NAMALWA (cell line): ENCODE results near the gene SHISA9.

Experiments
- DNase-seq: peaks from one replicate; pipeline ENCODE4 v3.0.0-alpha.2; 2015; ENCODE audit warnings: low spot score

Gene SHISA9

GRCh38 chr16:13077816-13078215, 176.4 kb downstream of the SHISA9 start:
- DNase-seq, result no peak

GRCh38 chr16:13080531-13080930, 179.1 kb downstream of the SHISA9 start:
- DNase-seq, result no peak

GRCh38 chr16:13081825-13082331, 180.5 kb downstream of the SHISA9 start:
- no peak for DNase-seq

DNA sequence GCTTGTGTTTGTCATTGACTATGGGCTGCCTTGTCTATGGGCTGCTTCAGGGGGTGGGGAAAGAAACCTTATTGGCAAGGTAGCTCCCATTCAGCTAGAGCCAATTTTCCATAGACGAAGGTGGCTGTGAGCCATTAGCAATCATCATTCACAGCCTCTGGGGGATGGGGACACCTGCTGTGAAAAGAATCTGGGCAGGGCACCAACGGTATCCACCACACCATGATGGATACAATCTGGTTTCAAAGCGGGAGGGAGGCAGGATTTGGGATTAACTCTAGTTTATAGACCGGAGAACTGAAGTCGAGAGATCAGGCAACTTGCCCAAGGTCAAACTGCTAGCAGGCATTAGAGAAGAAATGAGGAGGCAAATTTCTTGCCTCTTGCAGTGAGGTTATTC, 182.3 kb downstream of the SHISA9 start:
- DNase-seq, result no peak

- no peak for DNase-seq
Measured at GRCh38 chr16:13084331-13084730, 182.9 kb downstream of the SHISA9 start.

DNA sequence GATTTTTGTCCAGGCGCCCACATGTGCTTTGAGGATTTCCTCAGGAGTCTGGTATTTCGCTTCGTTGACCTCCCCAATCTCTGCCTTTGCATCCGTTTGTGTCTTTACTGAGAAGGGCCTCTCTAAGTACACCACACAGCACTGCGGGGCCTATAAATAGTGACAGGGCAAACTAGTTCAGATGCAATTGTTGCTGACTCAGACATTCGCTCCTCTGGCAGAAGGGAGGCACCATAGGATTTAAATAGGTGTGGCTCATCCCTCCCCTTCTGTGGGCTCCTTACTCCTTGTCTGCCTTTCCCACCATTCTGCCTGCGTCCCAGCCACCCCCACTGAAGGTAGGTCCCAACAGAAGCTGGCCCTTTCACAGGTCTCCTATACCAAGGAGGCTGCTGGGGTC, 192.3 kb downstream of the SHISA9 start:
- no peak for DNase-seq

DNA sequence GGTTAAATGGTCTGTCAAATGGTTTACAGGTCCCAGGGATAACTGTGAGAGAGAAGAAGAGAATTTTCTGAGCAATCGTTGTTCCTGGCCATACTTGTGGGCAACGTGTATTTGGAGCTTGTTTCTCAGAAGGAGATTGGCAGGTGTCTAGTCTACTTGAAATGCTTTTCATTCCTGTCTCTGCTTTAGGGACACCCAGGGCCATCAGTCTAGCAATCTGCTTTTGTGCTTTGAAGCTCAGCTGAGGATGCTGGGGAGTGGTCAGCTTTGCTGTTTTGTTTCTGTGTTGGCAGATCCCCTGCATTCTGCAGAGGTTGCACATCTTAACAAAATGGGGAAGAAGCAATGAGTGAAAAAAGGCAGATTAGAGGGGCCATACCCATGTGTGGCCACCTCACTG, 193.7 kb downstream of the SHISA9 start:
- no peak for DNase-seq

GRCh38 chr16:13098536-13098935, 197.1 kb downstream of the SHISA9 start:
- DNase-seq, result no peak

GRCh38 chr16:13099822-13100221, 198.4 kb downstream of the SHISA9 start:
- no peak for DNase-seq

- no peak for DNase-seq
Measured at GRCh38 chr16:13100970-13101369, 199.6 kb downstream of the SHISA9 start.

GRCh38 chr16:13101828-13102227, 200.4 kb downstream of the SHISA9 start:
- DNase-seq, result no peak

DNA sequence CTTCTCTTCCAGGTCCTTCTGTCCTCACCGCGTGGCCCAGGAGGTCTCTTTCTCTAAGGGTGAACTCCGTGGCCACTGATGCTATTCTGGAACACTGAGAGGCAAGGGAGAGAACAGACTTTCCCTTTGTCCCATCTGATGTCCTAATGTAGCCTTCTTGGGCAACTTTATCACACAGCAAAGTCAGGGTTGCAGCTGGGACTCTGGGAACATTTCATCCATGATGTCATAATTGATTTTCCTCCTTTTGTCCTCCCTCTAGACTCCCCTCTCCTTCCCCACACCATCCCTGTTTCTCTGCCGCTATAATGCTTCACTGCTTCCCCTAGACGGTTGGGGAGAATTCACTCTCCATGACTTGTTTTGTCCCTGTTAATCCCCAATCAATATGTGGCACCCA, 201.0 kb downstream of the SHISA9 start:
- no peak for DNase-seq

DNA sequence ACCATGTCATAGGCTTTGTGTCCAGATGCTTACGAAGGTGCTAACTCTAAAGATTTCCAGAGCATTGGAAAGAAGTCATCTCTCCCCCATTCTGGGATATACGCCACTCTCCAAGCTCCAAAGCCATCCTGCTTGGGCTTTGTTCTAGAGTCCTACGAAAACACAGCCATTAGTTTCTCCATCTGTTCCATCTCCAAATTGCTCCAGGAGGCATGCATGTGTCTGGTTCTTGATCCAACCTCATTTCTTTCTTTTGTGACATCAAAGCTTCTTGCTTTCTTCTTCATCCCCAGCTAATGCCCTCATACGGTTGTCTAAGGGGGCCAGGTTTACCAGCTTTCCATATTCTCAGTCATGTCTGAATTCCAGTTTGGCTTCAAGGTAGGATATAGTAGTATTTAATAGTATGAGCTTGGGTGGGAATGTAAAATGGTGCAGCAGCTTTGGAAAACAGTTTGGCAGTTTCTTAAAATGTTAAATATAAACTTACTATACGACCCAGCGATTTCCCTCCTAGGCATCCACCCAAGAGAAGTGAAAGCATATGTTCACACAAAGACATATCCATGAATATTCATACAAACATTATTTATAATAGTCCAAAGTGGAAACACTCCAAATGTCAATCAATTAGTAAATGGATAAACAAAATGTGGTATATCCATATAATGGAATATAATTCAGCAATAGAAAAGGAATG, 202.6 kb downstream of the SHISA9 start:
- DNase-seq, result no peak

GRCh38 chr16:13104772-13105171, 203.4 kb downstream of the SHISA9 start:
- no peak for DNase-seq

DNA sequence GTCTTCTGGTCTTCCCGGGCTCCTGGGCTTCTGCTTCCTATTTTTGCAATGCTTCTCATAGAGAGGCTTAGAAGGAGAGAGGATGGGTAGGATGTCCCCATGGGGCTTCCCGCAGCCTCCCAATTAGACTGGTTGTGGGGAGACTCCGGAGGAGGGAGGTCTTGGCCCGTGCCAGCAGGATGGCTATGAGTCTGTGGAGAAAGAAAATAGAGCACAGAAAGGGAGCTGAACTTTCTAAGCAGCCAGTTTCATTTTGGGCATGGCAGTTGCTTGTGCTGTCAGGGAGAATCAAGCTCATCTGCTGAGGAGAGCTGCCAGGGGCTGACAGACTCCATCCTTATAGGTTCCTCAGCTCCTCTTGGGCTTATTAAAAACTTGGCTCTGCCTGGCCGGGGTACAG, 204.0 kb downstream of the SHISA9 start:
- DNase-seq, result no peak

DNA sequence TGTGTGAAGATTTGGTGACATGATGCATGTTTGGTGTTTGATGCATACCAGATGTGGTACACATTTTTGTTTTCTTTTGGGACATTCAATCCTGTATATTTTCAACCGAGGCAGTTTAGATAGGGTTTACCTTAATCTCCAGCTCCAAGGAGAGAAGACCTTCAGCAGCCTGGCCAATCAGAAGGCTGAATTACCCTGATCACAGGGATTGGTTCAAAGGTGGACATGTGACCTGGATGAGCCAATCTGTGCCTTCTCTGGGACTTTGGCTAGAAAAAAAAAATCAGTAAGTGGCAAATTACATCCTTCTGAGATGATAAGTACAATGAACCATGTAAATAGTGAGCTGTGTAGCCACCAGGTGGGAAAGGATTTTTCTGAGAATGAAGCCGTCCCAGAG, 205.1 kb downstream of the SHISA9 start:
- no peak for DNase-seq

DNA sequence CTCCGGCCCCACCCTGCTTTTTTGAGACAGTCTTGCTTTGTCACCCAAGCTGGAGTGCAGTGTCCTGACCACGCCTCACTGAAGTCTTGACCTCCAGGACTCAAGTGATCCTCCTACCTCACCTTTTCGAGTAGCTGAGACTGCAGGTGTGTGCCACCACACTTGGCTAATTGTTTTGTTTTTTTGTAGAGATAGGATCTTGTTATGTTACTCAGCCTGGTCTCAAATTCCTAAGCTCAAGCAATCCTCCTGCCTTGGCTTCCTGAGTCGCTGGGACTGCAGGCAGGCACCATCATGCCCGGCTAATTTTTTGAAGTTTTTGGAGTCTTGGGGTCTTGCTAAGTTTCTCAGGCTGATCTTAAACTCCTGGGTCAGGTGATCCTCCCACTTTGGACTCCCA, 206.7 kb downstream of the SHISA9 start:
- DNase-seq, result no peak

- DNase-seq, result no peak
Measured at GRCh38 chr16:13109171-13109570, 207.8 kb downstream of the SHISA9 start.

DNA sequence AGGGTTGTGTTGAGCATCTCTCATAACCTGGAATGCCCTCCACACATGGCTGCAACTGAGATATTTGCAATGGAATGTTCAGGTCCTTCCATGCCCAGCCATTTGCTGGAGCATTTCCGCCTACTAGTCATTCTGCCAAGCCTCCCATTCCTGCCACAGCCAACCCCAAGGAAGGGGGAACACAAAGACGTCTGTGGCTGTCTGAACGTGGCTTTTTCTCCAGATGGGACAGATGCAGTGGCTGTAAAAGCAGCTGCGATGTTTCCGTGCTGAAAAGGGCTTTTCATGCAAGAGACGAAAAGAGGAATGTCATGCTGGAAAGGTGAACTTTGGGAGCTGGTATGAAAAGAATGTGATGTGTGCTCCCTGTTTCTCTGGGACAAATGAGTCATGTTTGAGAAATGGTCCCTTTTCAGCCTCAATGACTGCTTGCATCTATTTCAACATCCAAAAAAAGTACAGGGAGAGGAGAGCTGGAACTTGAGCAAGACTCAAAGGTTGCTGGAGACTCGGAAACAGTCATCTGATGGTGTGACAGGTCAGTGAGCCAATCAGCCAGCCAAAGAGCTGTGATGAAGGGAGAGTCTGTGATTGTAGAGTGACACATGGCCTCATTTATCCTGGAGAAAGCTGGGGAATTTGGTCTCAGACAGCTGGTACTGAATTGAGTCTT, 208.9 kb downstream of the SHISA9 start:
- DNase-seq, result no peak

DNA sequence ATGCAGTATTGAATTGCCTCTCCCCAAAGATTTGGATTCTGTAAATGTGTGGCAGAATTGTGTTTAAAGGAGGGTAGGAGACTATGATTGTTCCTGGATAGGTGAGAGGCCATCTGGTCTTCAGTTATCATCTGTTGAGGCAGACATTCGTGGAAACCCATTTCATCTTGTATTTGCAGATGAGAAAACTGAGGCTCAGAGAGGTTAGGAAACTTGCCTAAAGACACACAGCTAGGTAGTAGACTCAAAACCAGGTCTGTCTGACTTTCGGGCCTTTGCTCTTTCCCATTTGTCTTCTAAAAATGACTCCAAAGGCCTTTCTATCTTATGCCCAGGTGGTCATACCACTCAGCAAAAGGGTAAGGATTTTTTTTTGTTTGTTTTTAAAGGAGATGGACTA, 210.3 kb downstream of the SHISA9 start:
- no peak for DNase-seq

- DNase-seq, result no peak
Measured at GRCh38 chr16:13113741-13114140, 212.3 kb downstream of the SHISA9 start.

DNA sequence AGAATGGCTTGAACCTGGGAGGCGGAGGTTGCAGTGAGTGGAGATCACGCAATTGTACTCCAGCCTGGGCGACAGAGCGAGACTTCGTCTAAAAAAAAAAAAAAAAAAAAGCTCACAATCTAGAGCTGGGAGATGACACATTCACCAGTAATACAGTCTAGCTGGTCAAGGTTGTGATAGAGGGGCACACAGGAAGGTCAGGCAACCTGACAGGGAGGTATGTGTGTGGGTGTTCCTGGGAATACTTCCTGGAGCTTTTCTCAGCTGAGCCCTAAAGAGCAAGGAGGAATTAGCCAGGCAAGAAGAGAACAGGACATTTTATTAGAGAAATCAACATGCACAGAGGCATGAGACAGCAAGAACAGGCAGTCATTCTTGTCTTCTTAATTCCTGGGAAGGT, 216.7 kb downstream of the SHISA9 start:
- DNase-seq, result no peak

DNA sequence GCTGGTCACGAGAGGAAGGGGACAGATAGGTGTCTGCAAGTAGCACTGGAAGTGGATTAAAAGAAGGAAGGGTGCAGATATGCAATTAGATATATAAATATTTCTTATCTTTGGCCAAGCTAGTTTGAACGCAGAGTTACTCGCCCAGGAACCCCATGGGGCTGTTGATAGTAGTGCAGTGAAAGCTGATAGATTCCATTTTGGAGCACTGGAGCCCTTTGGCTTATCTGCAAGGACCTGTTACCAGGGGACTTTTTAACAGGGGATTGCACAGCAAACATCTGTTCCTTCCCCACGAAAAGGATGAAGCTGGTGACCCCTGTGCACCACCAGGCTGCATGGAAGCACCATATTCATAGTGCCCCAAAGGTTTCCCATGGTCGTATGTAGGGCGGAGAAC, 218.7 kb downstream of the SHISA9 start:
- no peak for DNase-seq

- no peak for DNase-seq
Measured at GRCh38 chr16:13120557-13120956, 219.2 kb downstream of the SHISA9 start.
